Lower leg skin (tissue), 4 donors: Measurements from ENCODE around the gene MRGPRG. TPM values are rescaled to one million over a fixed set of nuclear protein-coding genes. Genes with fewer than 3 reads are reported as not detected.

Experiments
- DNase-seq, 2 donors: peaks; one replicate each; pipeline ENCODE4 v3.0.0-alpha.2; 2019; ENCODE audit warnings: low spot score in 2 of 2
- H3K4me3 ChIP-seq: fragments of 200-600 bp; sonication (generic); 2 replicates; pipeline ENCODE4 v1.5.1; 2017; ENCODE audit warnings: mild to moderate bottlenecking, low read depth; ENCODE audit not compliant: poor library complexity, severe bottlenecking
- POLR2A ChIP-seq, 2 donors: fragments of 450-650 bp; IDR thresholded peaks; one replicate each; pipeline ENCODE4 v1.6.1; 2016 to 2017; ENCODE audit warnings: antibody characterized with exemption in 2 of 2, mild to moderate bottlenecking in 1 of 2, moderate library complexity in 1 of 2
- WGBS, 2 donors: methylation state at CpG; one replicate each; pipeline ENCODE4 v1.1.5; 2018; 5-methylcytosine and 5-hydroxymethylcytosine counted together
- intact Hi-C: fragments of 100-400 bp; cut with DNase I; formaldehyde crosslinking; loops from one replicate; pipeline ENCODE4 v1.15.0; 2023; ENCODE audit warnings: low total_unique reads
- total RNA-seq, 4 donors: library from RNA; depleted of rRNA; stranded (reverse); fragments of >200 nt; gene quantifications; one replicate each; pipeline ENCODE4 v1.1.0, GENCODE V29; 2016
- TF ChIP-seq, protein P1 (sequence below), 3 donors: fragments of 450-650 bp; IDR thresholded peaks; one replicate each; pipeline ENCODE4 v1.5.1; 2016; ENCODE audit warnings: antibody characterized with exemption in 3 of 3, mild to moderate bottlenecking in 3 of 3, moderate library complexity in 2 of 3

Gene MRGPRG
- total RNA-seq, 4 donors from 2014 or later, result not detected

DNA sequence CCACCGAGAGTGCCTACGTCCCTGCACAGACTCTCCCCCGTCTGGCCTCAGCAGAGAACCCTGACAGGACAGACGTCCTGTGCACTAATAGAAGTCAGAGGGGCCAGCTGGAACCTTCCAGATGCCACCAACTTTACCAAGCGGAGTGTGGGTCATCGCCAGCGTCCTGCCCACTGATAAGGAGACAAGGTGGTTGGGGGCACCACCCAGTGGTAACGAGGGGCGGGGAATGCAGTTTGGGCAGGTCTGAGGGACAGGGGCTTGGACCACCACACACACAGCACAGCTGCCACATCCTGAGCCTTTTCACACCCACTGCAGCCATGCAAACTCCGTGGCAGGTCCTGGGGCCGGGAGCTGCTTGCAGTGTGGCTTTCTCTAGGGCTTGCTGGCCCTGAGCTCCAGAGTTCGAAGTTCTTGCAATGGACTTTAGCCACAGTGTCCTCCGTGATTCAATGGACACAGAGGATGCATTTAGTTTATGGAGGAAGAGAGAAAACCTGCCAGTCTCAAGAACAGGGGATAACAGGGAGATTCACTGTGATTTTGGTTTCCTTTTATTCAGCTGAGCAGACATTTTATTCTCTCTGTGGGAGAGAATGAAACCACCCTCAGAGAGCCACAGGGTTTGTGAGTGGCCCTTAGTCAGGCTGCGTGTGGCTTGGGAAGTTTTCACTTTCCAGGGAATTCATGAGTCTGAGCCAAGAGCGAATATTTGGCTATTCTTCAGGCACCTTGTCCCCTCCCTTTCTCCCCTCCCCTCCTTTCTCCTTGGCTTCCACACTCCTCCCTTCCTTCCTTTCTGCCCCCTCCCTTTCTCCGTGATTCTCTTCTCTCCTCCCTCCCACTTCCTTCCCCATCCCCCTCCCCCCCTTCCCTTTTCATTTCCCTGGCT, 13.1 kb downstream of the MRGPRG start:
- TF ChIP-seq, protein P1, sequence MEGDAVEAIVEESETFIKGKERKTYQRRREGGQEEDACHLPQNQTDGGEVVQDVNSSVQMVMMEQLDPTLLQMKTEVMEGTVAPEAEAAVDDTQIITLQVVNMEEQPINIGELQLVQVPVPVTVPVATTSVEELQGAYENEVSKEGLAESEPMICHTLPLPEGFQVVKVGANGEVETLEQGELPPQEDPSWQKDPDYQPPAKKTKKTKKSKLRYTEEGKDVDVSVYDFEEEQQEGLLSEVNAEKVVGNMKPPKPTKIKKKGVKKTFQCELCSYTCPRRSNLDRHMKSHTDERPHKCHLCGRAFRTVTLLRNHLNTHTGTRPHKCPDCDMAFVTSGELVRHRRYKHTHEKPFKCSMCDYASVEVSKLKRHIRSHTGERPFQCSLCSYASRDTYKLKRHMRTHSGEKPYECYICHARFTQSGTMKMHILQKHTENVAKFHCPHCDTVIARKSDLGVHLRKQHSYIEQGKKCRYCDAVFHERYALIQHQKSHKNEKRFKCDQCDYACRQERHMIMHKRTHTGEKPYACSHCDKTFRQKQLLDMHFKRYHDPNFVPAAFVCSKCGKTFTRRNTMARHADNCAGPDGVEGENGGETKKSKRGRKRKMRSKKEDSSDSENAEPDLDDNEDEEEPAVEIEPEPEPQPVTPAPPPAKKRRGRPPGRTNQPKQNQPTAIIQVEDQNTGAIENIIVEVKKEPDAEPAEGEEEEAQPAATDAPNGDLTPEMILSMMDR (IDR thresholded peaks at IDR 0.05), result no peak
- DNase-seq, result no peak
- 54 to 59% methylated on average over 16 of the region's 16 CpGs for WGBS, 2 donors
- no peak overlapping the region for H3K4me3 ChIP-seq
- intact Hi-C loops, result no loop called here

DNA sequence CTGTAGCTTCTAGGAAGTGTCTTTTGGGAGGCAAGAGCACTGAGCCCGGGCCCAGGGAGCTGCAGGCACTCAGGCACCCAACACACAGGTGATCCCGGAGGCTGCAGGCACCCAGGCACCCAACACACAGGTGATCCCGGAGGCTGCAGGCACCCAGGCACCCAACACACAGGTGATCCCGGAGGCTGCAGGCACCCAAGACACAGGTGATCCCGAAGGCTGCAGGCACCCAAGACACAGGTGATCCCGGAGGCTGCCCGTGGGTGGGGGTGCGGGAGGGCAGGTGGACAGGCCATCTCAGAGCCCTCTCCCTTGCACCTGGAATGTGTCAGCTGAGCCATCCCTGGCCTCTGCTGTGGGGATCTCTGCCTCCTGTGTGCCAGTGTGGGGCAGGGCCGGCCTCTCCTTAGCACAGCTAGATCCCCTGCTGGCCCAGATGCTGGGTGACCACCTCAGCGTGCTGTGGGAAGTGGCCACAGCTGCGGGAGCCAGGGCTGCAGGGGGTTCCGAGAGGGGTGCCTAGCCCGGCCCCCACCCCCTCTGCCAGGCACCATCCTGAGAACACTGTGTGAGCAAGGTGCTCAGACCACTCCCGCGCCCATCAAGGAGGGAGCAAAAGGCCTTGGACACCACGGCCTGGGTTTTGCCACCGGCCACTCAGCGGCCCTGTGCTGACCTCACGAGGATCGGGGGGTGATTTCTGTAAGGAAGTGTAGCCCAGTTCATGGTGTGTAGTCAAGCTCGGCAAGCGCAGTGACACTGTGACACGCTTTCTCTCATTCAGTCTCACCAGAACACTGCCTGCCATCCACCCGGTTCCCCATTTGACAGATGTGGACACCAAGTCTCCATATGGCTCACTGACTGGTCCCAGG, 14.2 kb downstream of the MRGPRG start:
- no peak for DNase-seq
- H3K4me3 ChIP-seq, result no peak overlapping the region
- intact Hi-C loops, result no loop called here
- WGBS, 2 donors, result 80 to 86% methylated on average over 19 to 20 of the region's 24 CpGs
- TF ChIP-seq, protein P1 (IDR thresholded peaks at IDR 0.05), result no peak
- no peak for TF ChIP-seq POLR2A (IDR thresholded peaks at IDR 0.05)

DNA sequence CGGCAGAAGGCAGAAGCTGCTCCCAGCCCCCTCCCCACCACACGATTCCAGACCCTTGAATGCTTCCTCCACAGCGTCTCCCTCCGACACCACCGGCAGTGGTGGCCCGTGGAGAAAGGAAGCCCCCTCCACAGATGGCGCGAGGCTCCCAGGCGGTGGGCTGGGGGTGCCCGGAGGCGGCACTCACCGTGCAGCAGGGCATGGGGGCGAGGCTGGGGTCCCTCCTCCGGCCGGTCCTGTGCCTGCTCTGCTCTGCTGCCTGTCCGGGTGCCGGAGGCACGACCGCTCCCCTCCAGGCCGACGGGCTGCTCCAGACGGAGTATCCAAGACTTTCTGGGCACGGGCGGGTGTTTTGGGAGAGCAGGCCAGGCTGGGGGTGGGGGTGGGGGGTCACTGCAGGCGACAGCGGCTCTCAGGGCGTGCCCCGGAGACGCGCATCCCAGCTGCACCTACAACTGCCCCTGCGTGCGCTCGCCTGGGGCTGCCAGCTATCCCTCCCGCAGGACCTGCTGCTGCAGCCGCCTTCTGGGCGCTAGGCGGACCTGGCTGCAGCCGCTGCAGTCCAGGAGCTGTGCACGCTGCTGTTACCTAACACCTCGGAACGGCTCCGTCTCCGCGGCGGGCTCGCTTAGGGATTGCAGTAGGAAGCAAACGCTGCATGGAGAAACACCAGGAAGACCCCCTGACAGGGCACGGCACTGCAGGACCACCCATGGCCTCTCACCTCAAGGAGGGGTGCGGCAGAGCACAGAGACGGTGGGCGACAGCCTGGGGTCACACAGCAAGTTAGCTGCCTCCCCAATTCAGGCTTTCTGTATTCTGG, 15.2 kb downstream of the MRGPRG start:
- no peak overlapping the region for H3K4me3 ChIP-seq
- no peak for DNase-seq
- TF ChIP-seq, protein P1 (IDR thresholded peaks at IDR 0.05), result no peak
- no peak for TF ChIP-seq POLR2A (IDR thresholded peaks at IDR 0.05)
- intact Hi-C loops, result no loop called here
- 3 to 6% methylated on average over 17 to 50 of the region's 51 CpGs for WGBS, 2 donors

DNA sequence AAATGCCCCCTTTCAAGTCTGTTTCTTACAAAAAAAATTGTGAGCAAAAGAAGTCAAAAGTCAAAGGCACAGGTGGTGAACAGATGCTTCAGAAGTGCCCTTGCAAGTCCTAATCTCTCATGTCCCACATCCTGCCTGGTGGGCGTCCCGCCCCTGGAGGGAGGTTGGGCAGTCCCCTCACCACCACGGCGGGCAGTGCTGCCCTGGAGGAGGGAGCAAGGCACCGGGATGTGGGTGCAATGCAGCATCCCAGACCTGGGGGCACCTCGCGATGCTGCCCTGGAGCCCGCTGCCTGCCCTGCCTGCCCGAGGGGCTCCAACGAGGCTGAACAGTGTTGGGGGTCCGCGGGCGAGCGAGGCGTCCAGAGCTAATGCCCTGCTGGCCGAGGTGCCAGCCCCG, 15.9 kb downstream of the MRGPRG start:
- TF ChIP-seq, protein P1 (IDR thresholded peaks at IDR 0.05), result no peak
- no peak for TF ChIP-seq POLR2A (IDR thresholded peaks at IDR 0.05)
- DNase-seq, result no peak
- no peak overlapping the region for H3K4me3 ChIP-seq
- WGBS, 2 donors, result 8 to 9% methylated on average over 12 to 16 of the region's 17 CpGs
- intact Hi-C loops, result no loop called here

DNA sequence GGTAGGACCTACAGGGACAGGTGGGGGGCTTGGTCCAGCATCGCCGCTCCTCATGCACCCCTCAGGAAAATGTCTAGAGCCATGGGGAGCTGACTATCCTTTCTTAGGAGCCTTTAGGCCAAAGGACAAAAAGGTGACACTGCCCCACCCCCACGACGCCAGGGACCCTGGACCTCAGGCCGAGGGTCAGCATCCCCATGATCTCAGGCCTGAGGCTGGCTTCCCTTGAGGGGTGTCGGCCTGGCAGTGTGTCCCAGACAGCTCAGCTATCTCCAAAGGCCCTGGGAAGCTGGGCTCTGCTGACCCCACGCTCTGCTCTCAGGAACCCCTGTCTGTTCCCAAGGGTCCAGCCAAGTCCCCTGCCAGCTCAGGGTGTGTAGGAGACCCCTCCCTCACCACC, 16.3 kb downstream of the MRGPRG start:
- 65 to 83% methylated on average over 4 to 6 of the region's 7 CpGs for WGBS, 2 donors
- no peak for DNase-seq
- no peak for TF ChIP-seq POLR2A (IDR thresholded peaks at IDR 0.05)
- TF ChIP-seq, protein P1 (IDR thresholded peaks at IDR 0.05), result no peak
- H3K4me3 ChIP-seq, result no peak overlapping the region
- intact Hi-C loops, result no loop called here
